UCSD-AML1 (cell line): ENCODE data around the gene CAP2.
"Not testable (repeated sequence)": the region's sequence is repeated elsewhere in the genome, so short reads cannot be mapped to it uniquely, and the experiment has no call there.

Experiments used
- DNase-seq: peaks from one replicate; lab custom pipeline; 2025; ENCODE audit not compliant: unreplicated experiment; lab: John Stamatoyannopoulos, UW

CAP2 gene

GRCh38 chr6:17574866-17575560 lies 181.6 kb downstream of the CAP2 start:
- no peak for DNase-seq

GRCh38 chr6:17577059-17577458 lies 183.7 kb downstream of the CAP2 start:
- no peak for DNase-seq

- DNase-seq = no peak
These were observed 187.2 kb downstream of the CAP2 start for GRCh38 chr6:17580518-17581048.

DNA sequence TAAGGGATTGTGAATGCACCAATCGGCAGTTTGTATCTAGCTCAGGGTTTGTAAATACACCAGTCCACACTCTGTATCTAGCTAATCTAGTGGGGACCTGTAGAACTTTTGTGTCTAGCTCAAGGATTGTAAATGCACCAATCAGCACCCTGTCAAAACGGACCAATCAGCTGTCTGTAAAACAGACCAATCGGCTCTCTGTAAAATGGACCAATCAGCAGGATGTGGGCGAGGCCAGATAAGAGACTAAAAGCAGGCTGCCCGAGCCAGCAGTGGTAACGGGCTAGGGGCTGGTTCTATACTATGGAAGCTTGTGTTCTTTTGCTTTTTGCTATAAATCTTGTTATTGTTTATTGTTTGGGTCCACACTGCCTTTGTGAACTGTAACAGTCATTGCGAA lies 187.9 kb downstream of the CAP2 start:
- not testable (repeated sequence) for DNase-seq

DNA sequence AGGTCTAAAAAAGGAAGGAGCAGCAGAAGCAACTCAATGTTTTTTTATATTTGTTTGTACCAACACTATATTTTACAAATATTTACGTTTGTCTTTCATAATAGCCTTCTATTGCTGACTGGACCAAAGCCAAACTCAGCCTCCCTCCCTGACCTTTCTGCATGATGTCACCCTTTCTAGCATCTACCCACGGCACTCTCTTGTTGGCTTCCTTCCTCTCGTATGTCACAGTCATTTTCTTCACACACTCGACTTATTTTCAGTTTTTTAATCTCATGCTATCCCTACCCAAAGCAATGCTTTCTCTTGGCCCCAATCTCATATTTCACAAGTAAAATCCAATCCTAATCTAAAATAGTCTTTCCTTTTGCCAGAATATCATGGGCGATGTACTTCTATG lies 190.4 kb downstream of the CAP2 start:
- DNase-seq = no peak

- DNase-seq = no peak
These were observed 190.9 kb downstream of the CAP2 start for GRCh38 chr6:17584241-17584803.

DNA sequence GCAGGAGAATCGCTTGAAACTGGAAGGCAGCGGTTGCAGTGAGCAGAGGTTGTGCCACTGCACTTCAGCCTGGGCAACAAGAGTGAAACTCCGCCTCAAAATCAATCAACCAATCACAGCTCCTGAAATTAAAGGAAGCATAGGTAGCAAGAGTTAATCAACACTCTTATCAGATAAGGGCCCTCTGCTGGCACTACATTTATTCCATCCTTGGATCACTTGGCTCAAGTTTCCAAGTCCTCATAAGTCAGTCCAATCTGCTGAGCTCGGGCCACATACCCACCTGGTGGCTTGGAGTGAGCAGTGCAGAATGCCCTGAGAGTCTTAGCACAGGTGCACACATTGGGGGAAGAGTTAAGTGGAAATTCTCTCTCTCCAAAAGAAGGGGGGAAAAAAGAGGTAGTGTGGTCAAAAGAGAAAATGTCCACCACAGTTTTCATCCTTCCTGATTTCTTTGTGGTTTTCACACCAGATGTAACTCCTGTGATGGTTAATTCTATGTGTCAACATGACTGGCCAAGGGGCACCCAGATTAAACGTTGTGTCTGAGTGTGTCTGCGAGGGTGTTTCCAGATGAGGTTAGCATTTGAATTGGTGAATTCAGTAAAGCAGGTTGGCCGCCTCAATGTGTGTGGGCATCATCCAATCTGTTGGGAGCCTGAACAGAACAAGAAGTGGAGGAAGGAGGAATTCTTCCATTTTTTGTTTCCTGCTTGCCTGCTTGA lies 192.5 kb downstream of the CAP2 start:
- peak; percentile 11 for DNase-seq

- not testable (repeated sequence) for DNase-seq
These were observed 193.2 kb downstream of the CAP2 start for GRCh38 chr6:17586623-17587022.

DNA sequence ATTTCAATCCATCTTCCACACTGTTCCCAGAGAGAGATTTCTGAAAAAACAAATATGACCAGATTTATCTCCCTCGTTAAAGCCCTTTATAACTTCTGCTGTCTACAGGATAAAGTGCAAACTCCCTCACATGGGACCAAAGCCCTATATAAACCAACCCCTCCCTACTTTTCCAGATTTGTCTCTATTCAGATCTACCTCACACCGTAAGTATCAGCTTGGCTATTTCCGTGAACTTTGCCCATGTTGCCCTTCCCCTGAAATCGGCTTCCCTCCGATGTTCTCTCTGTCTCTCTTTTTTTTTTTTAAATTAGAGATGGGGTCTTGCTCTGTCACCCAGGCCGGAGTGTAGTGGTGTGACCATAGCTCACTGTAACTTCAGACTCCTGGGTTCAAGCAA lies 194.6 kb downstream of the CAP2 start:
- no peak for DNase-seq

DNA sequence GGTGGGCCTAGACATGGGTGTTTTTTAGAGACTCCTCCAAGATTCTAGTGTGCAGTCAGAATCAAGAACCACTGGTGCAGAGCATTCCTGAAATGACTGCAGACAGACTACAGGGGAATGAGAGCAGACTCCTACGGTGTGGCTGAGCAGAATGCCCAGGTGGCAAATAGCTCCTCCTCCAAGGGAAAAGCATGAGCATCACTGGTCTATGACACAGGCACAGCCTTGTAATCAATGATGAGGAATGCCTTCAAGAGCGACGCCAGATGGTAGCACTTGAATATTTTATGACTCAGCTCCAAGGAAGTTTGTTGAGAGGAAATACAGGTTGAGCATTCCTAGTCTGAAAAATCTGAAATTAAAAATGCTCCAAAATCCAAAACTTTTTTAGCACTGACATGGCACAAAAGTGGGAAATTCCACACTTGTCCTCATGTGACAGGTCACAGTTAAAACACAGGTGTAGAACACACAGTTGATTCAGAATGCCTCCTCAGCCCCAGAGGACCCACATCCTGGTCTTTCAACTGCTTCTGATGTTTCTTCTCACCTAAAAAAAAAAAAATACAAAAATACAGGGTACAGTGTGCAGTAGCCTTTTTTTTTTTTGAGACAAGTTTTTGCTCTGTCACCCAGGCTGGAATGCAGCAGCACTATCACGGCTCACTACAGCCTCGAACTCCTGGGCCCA lies 196.2 kb downstream of the CAP2 start:
- DNase-seq = no peak

GRCh38 chr6:17591287-17591686 lies 197.9 kb downstream of the CAP2 start:
- no peak for DNase-seq

GRCh38 chr6:17593246-17593645 lies 199.9 kb downstream of the CAP2 start:
- no peak for DNase-seq

GRCh38 chr6:17596085-17596484 lies 202.7 kb downstream of the CAP2 start:
- no peak for DNase-seq

DNA sequence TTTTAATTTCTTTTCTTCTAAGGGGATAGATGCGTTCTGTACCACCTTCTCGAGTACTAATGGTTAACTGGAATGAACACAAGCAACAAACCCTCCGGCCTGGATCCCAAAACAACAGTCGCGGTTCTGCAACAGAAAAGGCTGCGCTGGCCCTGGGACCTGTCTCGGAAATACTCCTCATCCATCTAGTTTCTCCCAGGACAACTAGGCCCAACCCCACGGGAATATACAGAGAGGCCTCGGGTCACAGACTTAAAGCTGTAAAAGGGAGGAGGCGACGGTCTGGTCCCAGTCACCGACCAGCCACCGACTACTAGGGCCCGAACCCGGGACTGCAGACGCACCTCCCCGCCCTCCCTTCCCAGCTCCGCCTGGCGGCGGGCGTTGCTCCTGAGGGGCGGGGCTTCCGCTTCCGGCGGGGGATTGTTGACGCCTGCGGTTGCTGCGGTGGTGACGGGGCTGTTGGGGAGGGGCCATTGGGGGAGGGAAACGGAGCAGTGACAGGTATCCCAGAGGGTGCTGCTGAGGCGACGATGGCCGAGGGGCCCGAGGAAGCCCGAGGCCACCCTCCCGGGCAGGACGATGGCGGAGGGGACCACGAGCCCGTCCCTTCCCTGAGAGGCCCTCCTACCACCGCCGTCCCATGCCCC lies 206.6 kb downstream of the CAP2 start, which contains the start of gene FAM8A1:
FAM8A1 (plus strand) TSS at position 426 of the 650 bp plus-strand sequence; CDS start at position 534, 108 bp downstream.
- peak; percentile 97 for DNase-seq

GRCh38 chr6:17600527-17601385 lies 207.4 kb downstream of the CAP2 start:
- peak; percentile 79 for DNase-seq

DNA sequence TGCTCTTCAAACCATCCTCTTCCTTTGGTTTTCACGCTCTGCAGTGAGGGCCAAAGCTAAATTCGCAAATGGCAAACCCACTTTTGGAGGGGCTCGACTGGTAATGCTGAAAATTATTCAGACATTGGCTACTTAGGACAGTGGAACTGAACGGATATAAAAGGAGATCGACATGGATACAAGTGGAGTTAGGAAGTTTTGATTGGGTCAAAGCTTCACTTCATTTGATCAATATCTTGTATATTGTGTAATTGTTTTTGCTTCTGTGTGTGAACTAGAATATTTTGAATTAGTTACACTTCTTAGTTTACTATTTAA lies 207.9 kb downstream of the CAP2 start:
- DNase-seq = no peak

GRCh38 chr6:17602888-17603287 lies 209.5 kb downstream of the CAP2 start:
- DNase-seq = no peak

GRCh38 chr6:17606606-17607005 lies 213.2 kb downstream of the CAP2 start:
- DNase-seq = no peak
